ENCODE measurements around the gene WWOX.

DNA sequence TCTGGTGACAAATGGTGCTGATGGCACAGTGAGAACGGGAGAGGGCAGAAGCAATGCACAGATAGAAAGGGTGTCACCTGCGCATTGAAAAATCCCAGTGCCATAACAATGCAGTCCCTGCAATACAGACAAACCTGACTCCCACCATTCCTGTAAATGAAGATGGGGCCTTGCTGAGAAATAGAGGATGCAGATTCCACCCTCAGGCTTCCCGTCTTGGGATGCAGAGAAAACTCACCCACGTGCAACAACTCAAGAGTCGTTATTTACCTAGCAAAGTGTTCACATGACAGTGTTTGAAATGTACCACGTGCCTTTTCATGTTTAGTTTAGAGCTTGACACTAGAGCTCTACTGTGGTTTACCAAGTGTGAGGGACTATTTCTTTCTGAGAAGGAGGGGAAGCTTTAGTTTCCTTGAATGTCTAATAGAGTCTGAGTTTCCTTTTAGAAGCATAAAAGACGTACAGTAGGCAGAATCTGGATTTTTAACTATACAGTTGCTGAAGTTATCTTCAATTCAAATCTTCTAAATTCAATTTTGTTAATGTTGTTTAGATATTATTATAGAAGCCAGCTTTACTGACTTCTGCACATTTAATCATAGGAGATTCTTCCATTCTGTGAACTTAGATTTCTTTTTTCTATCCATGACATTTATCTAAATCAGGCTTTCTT lies 35.6 kb downstream of the WWOX start:
- TF ChIP-seq ISL1 (CRISPR knock-in tag; IDR thresholded peaks at IDR 0.05): no peak
- TF ChIP-seq ZNF565 (CRISPR knock-in tag; conservative IDR thresholded peaks at IDR 0.05; ENCODE audit: low read depth): no peak
- TF ChIP-seq ARNTL (CRISPR knock-in tag; IDR thresholded peaks at IDR 0.05; ENCODE audit: borderline replicate concordance, low read depth): no peak
- no peak for TF ChIP-seq ZFP3 (CRISPR knock-in tag; IDR thresholded peaks at IDR 0.05)
- no peak for TF ChIP-seq CSDC2 (CRISPR knock-in tag; IDR thresholded peaks at IDR 0.05)
- TF ChIP-seq RARB (CRISPR knock-in tag; IDR thresholded peaks at IDR 0.05): no peak
- TF ChIP-seq, protein P1, sequence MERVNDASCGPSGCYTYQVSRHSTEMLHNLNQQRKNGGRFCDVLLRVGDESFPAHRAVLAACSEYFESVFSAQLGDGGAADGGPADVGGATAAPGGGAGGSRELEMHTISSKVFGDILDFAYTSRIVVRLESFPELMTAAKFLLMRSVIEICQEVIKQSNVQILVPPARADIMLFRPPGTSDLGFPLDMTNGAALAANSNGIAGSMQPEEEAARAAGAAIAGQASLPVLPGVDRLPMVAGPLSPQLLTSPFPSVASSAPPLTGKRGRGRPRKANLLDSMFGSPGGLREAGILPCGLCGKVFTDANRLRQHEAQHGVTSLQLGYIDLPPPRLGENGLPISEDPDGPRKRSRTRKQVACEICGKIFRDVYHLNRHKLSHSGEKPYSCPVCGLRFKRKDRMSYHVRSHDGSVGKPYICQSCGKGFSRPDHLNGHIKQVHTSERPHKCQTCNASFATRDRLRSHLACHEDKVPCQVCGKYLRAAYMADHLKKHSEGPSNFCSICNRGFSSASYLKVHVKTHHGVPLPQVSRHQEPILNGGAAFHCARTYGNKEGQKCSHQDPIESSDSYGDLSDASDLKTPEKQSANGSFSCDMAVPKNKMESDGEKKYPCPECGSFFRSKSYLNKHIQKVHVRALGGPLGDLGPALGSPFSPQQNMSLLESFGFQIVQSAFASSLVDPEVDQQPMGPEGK (CRISPR knock-in tag; IDR thresholded peaks at IDR 0.05; ENCODE audit: borderline replicate concordance): no peak

All from SK-N-SH treated with all-trans-retinoic acid at 6 μM for 48 hours (cell line).